Mesothelial cell of epicardium (in vitro differentiated cells): Measurements from ENCODE around the gene FBXO41. TPM values are rescaled to one million over a fixed set of nuclear protein-coding genes. Genes with fewer than 3 reads are reported as not detected.
"Not testable (repeated sequence)": the region's sequence is repeated elsewhere in the genome, so short reads cannot be mapped to it uniquely, and the experiment has no call there.

ENCODE experiments used
- DNase-seq, 2 experiments: peaks; one replicate each; pipeline ENCODE4 v3.0.0; 2021; ENCODE audit warnings: low spot score in 2 of 2; ENCODE audit not compliant: unreplicated experiment in 2 of 2
- H3K27ac Mint-ChIP-seq: 2 replicates; pipeline ENCODE4 v1.8.0; 2021; ENCODE audit warnings: mixed read lengths
- H3K27me3 Mint-ChIP-seq: 2 replicates; pipeline ENCODE4 v1.8.0; 2021; ENCODE audit warnings: low read depth, mixed read lengths
- H3K36me3 Mint-ChIP-seq: 2 replicates; pipeline ENCODE4 v1.8.0; 2021; ENCODE audit warnings: mixed read lengths
- H3K4me1 Mint-ChIP-seq: 2 replicates; pipeline ENCODE4 v1.8.0; 2021; ENCODE audit warnings: mixed read lengths
- H3K4me3 Mint-ChIP-seq: 2 replicates; pipeline ENCODE4 v1.8.0; 2021; ENCODE audit warnings: mild to moderate bottlenecking, moderate library complexity, mixed read lengths
- H3K9me3 Mint-ChIP-seq: 2 replicates; pipeline ENCODE4 v1.8.0; 2021; ENCODE audit warnings: mixed read lengths
- total RNA-seq: library from RNA; stranded (reverse); gene quantifications from 3 replicates; pipeline ENCODE4 v1.2.1, GENCODE V29; 2021
- TF ChIP-seq, protein P1 (sequence below): fragments of 200-600 bp; sonication (generic); IDR thresholded peaks from one replicate; pipeline ENCODE4 v1.5.0; 2021; ENCODE audit warnings: antibody characterized with exemption; ENCODE audit not compliant: unreplicated experiment

FBXO41 gene
- total RNA-seq, 1 donor from 2014 or later = 8.1 TPM

GRCh38 chr2:73266061-73266901 is 18.0 kb downstream of the FBXO41 start:
- Mint-ChIP-seq H3K4me3 (no peak overlapping the region), H3K4me1 (peaks cover 10% of the 10 kb centered on the region), H3K27ac (no peak overlapping the region), H3K36me3 (no peaks in the 10 kb centered on the region), H3K27me3 (peaks cover 50% of the 10 kb centered on the region), H3K9me3 (no peaks in the 10 kb centered on the region)
- DNase-seq = no peak
- TF ChIP-seq, protein P1, sequence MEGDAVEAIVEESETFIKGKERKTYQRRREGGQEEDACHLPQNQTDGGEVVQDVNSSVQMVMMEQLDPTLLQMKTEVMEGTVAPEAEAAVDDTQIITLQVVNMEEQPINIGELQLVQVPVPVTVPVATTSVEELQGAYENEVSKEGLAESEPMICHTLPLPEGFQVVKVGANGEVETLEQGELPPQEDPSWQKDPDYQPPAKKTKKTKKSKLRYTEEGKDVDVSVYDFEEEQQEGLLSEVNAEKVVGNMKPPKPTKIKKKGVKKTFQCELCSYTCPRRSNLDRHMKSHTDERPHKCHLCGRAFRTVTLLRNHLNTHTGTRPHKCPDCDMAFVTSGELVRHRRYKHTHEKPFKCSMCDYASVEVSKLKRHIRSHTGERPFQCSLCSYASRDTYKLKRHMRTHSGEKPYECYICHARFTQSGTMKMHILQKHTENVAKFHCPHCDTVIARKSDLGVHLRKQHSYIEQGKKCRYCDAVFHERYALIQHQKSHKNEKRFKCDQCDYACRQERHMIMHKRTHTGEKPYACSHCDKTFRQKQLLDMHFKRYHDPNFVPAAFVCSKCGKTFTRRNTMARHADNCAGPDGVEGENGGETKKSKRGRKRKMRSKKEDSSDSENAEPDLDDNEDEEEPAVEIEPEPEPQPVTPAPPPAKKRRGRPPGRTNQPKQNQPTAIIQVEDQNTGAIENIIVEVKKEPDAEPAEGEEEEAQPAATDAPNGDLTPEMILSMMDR = no peak

- Mint-ChIP-seq H3K27me3 (peaks cover 43% of the 10 kb centered on the region), H3K9me3 (no peaks in the 10 kb centered on the region), H3K36me3 (no peaks in the 10 kb centered on the region), H3K27ac (no peak overlapping the region), H3K4me1 (peaks cover 10% of the 10 kb centered on the region), H3K4me3 (no peak overlapping the region)
- TF ChIP-seq, protein P1 = no peak
- no peak for DNase-seq
Observed at GRCh38 chr2:73265298-73266060, 18.8 kb downstream of the FBXO41 start.

- TF ChIP-seq, protein P1 = no peak
- no peak for DNase-seq
- peaks cover 10% of the 10 kb centered on the region for H3K4me1 Mint-ChIP-seq
- H3K9me3 Mint-ChIP-seq = no peaks in the 10 kb centered on the region
- H3K36me3 Mint-ChIP-seq = no peaks in the 10 kb centered on the region
- H3K4me3 Mint-ChIP-seq = no peak overlapping the region
- H3K27me3 Mint-ChIP-seq = peaks cover 37% of the 10 kb centered on the region
- H3K27ac Mint-ChIP-seq = no peak overlapping the region
Observed at GRCh38 chr2:73264783-73265182, 19.5 kb downstream of the FBXO41 start.

DNA sequence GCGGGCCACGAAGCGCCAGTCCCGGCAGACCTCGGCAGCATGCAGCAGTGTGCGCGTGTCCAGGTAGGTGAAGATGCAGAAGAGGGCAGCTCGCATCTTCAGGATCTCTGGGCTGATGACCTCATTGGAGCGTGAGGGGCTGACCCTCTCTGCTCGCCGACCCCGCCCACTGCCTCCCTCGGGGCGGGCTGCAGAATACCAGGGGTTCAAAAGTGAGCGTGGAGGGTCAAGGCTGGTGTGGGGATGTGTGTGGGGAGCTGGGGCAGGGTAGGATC is 20.0 kb downstream of the FBXO41 start:
- Mint-ChIP-seq H3K27ac (no peak overlapping the region), H3K4me1 (peaks cover 10% of the 10 kb centered on the region), H3K27me3 (peaks cover 34% of the 10 kb centered on the region), H3K36me3 (no peaks in the 10 kb centered on the region), H3K4me3 (no peak overlapping the region), H3K9me3 (no peaks in the 10 kb centered on the region)
- no peak for DNase-seq
- TF ChIP-seq, protein P1 = no peak

- Mint-ChIP-seq H3K9me3 (no peaks in the 10 kb centered on the region), H3K27me3 (peaks cover 32% of the 10 kb centered on the region), H3K27ac (no peak overlapping the region), H3K4me1 (peaks cover 10% of the 10 kb centered on the region), H3K4me3 (no peak overlapping the region), H3K36me3 (no peaks in the 10 kb centered on the region)
- TF ChIP-seq, protein P1 = no peak
- no peak for DNase-seq
Observed at GRCh38 chr2:73263540-73264331, 20.5 kb downstream of the FBXO41 start.

DNA sequence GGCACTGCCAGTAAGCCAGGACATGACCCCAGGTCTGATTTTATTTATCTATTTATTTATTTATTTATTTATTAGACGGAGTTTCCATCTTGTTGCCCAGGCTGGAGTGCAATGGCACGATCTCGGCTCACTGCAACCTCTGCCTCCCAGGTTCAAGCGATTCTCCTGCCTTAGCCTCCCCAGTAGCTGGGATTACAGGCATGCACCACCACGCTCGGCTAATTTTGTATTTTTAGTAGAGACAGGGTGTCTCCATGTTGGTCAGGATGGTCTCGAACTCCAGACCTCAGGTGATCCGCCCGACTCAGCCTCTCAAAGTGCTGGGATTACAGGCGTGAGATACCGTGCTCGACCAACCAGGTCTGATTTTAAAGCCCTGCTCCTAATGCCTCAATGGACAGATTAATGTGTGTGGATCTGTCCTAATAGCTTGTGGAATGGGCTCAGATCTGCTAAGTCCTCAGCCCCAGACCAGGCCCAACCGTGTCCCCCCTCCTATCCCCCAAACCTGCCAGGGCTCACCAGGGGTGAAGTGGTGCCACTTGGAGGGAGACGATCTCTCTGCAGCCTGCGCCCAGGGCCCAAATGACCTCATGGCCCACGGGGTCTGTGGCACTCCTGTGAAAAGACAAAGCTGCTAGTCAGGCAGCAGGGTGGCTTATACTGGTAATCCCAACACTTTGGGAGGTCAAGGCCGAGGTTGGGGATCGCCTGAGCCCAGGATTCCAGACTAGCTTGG is 21.4 kb downstream of the FBXO41 start:
- not testable (repeated sequence) for H3K36me3 Mint-ChIP-seq, H3K9me3 Mint-ChIP-seq, DNase-seq, H3K4me3 Mint-ChIP-seq, H3K27ac Mint-ChIP-seq, H3K4me1 Mint-ChIP-seq
- H3K27me3 Mint-ChIP-seq = peaks cover 23% of the 10 kb centered on the region
